NCI-H2196 treated with DMSO at 0.1 percent for 48 hours (cell line): ENCODE measurements around the gene CD40LG.

ENCODE experiments used
- DNase-seq: peaks from one replicate; lab custom pipeline; 2025; ENCODE audit not compliant: unreplicated experiment; lab: John Stamatoyannopoulos, UW

The CD40LG gene

GRCh38 chrX:136692271-136692670 lies 44.3 kb downstream of the CD40LG start:
- DNase-seq = no peak

GRCh38 chrX:136694431-136695087 lies 46.6 kb downstream of the CD40LG start:
- DNase-seq = peak; percentile 7

GRCh38 chrX:136697156-136697555 lies 49.2 kb downstream of the CD40LG start:
- no peak for DNase-seq

GRCh38 chrX:136708348-136708747 lies 60.4 kb downstream of the CD40LG start:
- DNase-seq = no peak
